Measurements from ENCODE around the gene HFE. TPM values are rescaled to one million over a fixed set of nuclear protein-coding genes. Genes with fewer than 3 reads are reported as not detected.

Gene HFE
- total and polyA plus RNA-seq, 2 donors (not counting 1 experiment from before 2014, with no cell fraction given), result 18.3 to 22.3 TPM

GRCh38 chr6:26128013-26128771, 41.0 kb downstream of the HFE start:
- no peaks in the 10 kb centered on the region for H3K4me1 ChIP-seq (ENCODE audit: control insufficient read depth, extremely low read depth, insufficient read depth, low read length)
- H3K27me3 ChIP-seq (ENCODE audit: control insufficient read depth, insufficient read depth, low read length), result no peaks in the 10 kb centered on the region
- peaks cover 2% of the 10 kb centered on the region for H4K20me1 ChIP-seq (ENCODE audit: control insufficient read depth, extremely low read depth, insufficient read depth, low read length)
- H3K36me3 ChIP-seq (ENCODE audit: control insufficient read depth, insufficient read depth, low read length), result no peaks in the 10 kb centered on the region
- no peak for DNase-seq (ENCODE audit: low read depth in 2 of 2)
- H3K9ac ChIP-seq (ENCODE audit: insufficient read depth, low read length), result no peak overlapping the region
- TF ChIP-seq EZH2 (IDR thresholded peaks at IDR 0.05; ENCODE audit: low read length, missing control alignments), result no peak
- TF ChIP-seq CTCF (conservative IDR thresholded peaks at IDR 0.05 in 1 of 2, IDR thresholded peaks at IDR 0.05 in 1 of 2; ENCODE audit: low read depth in 1 of 2, low read length in 2 of 2), result no peak
- peaks cover 38% of the 10 kb centered on the region for H3K79me2 ChIP-seq (ENCODE audit: control insufficient read depth, insufficient read depth, low read length)
- no peak overlapping the region for H2AFZ ChIP-seq (ENCODE audit: low read length)
- no peak overlapping the region for H3K4me2 ChIP-seq (ENCODE audit: extremely low read depth, insufficient read depth, low read length)
- no peak overlapping the region for H3K27ac ChIP-seq (ENCODE audit: insufficient read depth, low read length)
- H3K9me3 ChIP-seq (ENCODE audit: control insufficient read depth, insufficient read depth, low read depth, low read length), result no peaks in the 10 kb centered on the region
- peak overlapping the region in 2 of 4 experiments; percentile 40 to 98 for H3K4me3 ChIP-seq (replicated peaks in 1 of 4; ENCODE audit: control extremely low read depth in 1 of 4, insufficient read depth in 1 of 4, low read depth in 3 of 4, low read length in 4 of 4)

DNA sequence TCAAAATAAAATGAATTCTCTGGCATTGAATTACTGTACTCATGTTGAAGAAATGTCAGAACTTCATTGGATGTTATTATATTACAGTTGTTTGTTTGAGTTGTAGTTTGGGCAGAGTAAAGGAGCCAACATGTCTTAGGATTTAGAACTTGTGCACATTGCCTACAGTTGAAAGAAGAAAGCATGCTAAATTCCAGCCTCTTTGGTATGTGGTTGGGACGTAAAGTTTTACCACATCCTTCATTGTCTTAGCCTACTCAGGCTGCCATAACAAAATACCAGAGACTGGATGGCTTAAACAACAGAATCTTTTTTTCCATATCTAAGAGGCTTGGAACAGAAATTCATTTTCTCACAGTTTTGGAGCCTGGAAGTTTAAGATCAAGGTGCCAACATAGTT, 42.4 kb downstream of the HFE start:
- Histone ChIP-seq H3K4me1 (ENCODE audit: control insufficient read depth, extremely low read depth, insufficient read depth, low read length) (no peaks in the 10 kb centered on the region), H3K36me3 (ENCODE audit: control insufficient read depth, insufficient read depth, low read length) (no peaks in the 10 kb centered on the region), H3K27ac (ENCODE audit: insufficient read depth, low read length) (no peak overlapping the region), H4K20me1 (ENCODE audit: control insufficient read depth, extremely low read depth, insufficient read depth, low read length) (peaks cover 2% of the 10 kb centered on the region), H3K27me3 (ENCODE audit: control insufficient read depth, insufficient read depth, low read length) (no peaks in the 10 kb centered on the region), H3K4me2 (ENCODE audit: extremely low read depth, insufficient read depth, low read length) (no peak overlapping the region), H3K9me3 (ENCODE audit: control insufficient read depth, insufficient read depth, low read depth, low read length) (no peaks in the 10 kb centered on the region), H3K4me3 (replicated peaks in 1 of 4; ENCODE audit: control extremely low read depth in 1 of 4, insufficient read depth in 1 of 4, low read depth in 3 of 4, low read length in 4 of 4) (no peak overlapping the region), H2AFZ (ENCODE audit: low read length) (no peak overlapping the region), H3K9ac (ENCODE audit: insufficient read depth, low read length) (no peak overlapping the region), H3K79me2 (ENCODE audit: control insufficient read depth, insufficient read depth, low read length) (peaks cover 32% of the 10 kb centered on the region)
- TF ChIP-seq CTCF (conservative IDR thresholded peaks at IDR 0.05 in 1 of 2, IDR thresholded peaks at IDR 0.05 in 1 of 2; ENCODE audit: low read depth in 1 of 2, low read length in 2 of 2) (no peak), EZH2 (IDR thresholded peaks at IDR 0.05; ENCODE audit: low read length, missing control alignments) (no peak)
- no peak for DNase-seq (ENCODE audit: low read depth in 2 of 2)

DNA sequence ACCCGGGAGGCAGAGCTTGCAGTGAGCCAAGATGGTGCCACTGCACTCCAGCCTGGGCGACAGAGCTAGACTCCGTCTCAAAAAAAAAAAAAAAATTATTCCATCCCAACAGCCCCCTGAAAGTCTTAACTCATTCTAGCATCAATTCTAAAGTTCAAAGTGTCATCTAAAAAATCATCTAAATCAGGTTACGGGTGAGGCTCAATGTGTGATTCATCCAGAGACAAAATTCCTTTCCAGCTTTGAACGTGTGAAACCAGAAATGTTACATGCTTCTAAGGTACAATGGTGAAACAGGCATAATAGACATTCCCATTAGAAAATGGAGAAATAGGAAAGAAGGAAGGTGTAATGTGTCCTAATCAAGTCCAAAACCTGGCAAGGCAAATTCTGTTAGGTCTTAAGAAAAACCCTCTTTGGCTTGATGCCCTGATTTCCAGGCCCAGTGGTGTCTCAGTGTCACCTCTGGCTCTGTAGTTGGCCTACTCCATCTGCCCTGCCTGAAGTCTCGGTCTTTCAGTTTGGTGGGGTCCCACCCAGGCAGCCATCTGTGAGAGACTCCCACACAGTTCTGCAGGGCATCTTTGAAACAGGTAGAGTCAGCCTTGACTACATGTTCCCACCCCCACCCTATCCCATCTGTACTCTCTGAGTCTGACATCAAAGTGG, 43.5 kb downstream of the HFE start:
- no peak for TF ChIP-seq CTCF (conservative IDR thresholded peaks at IDR 0.05 in 1 of 2, IDR thresholded peaks at IDR 0.05 in 1 of 2; ENCODE audit: low read depth in 1 of 2, low read length in 2 of 2)
- H3K4me1 ChIP-seq (ENCODE audit: control insufficient read depth, extremely low read depth, insufficient read depth, low read length), result no peaks in the 10 kb centered on the region
- peaks cover 21% of the 10 kb centered on the region for H3K79me2 ChIP-seq (ENCODE audit: control insufficient read depth, insufficient read depth, low read length)

More for the DNA sequence above, 43.5 kb downstream of the HFE start:
- Histone ChIP-seq H3K27me3 (ENCODE audit: control insufficient read depth, insufficient read depth, low read length) (no peaks in the 10 kb centered on the region), H3K4me3 (replicated peaks in 1 of 4; ENCODE audit: control extremely low read depth in 1 of 4, insufficient read depth in 1 of 4, low read depth in 3 of 4, low read length in 4 of 4) (no peak overlapping the region), H3K9me3 (ENCODE audit: control insufficient read depth, insufficient read depth, low read depth, low read length) (no peaks in the 10 kb centered on the region), H4K20me1 (ENCODE audit: control insufficient read depth, extremely low read depth, insufficient read depth, low read length) (no peaks in the 10 kb centered on the region), H2AFZ (ENCODE audit: low read length) (no peak overlapping the region), H3K9ac (ENCODE audit: insufficient read depth, low read length) (no peak overlapping the region), H3K36me3 (ENCODE audit: control insufficient read depth, insufficient read depth, low read length) (no peaks in the 10 kb centered on the region), H3K27ac (ENCODE audit: insufficient read depth, low read length) (no peak overlapping the region), H3K4me2 (ENCODE audit: extremely low read depth, insufficient read depth, low read length) (no peak overlapping the region)
- DNase-seq (ENCODE audit: low read depth in 2 of 2), result no peak

All from fibroblast of lung (primary cell).